CD14-positive monocyte (primary cell): ENCODE results near the gene ELF4. TPM values are rescaled to one million over a fixed set of nuclear protein-coding genes. Genes with fewer than 3 reads are reported as not detected.

Experiments
- DNase-seq, 3 donors: peaks; one replicate each; pipeline ENCODE4 v3.0.0-alpha.2; 2011 to 2022
- H2AFZ ChIP-seq: 2 replicates; pipeline ENCODE4 v1.6.0; 2012; ENCODE audit warnings: mild to moderate bottlenecking, low read depth, low read length, inconsistent platforms; ENCODE audit not compliant: insufficient read depth, poor library complexity, severe bottlenecking
- H3K27ac ChIP-seq, 2 donors: 1 replicate in 1 of 2; 2 replicates in 1 of 2; pipeline ENCODE4 v1.5.1; 2012 to 2013; ENCODE audit warnings: low read length in 2 of 2, control low read depth in 1 of 2, inconsistent platforms in 1 of 2, low read depth in 1 of 2, mild to moderate bottlenecking in 1 of 2
- H3K27me3 ChIP-seq, 2 donors: one replicate each; pipeline versions ENCODE4 v1.6.0 to v1.6.1; 2011 to 2013; ENCODE audit warnings: low read length in 2 of 2; ENCODE audit not compliant: control insufficient read depth in 2 of 2, insufficient read depth in 2 of 2
- H3K36me3 ChIP-seq, 2 donors: replicated peaks in 1 of 2; 1 replicate in 1 of 2; 2 replicates in 1 of 2; pipeline versions ENCODE4 v1.5.1 to v1.6.1; 2012 to 2013; ENCODE audit warnings: low read length in 2 of 2, control low read depth in 1 of 2, inconsistent platforms in 1 of 2, mild to moderate bottlenecking in 1 of 2; ENCODE audit not compliant: insufficient read depth in 2 of 2, control insufficient read depth in 1 of 2
- H3K4me1 ChIP-seq, 2 donors: 1 replicate in 1 of 2; 2 replicates in 1 of 2; pipeline versions ENCODE4 v1.5.1 to v1.6.1; 2012 to 2013; ENCODE audit warnings: low read length in 2 of 2, control low read depth in 1 of 2, inconsistent platforms in 1 of 2, mild to moderate bottlenecking in 1 of 2, moderate library complexity in 1 of 2; ENCODE audit not compliant: insufficient read depth in 2 of 2, control insufficient read depth in 1 of 2
- H3K4me2 ChIP-seq: replicated peaks from 2 replicates; pipeline ENCODE3; 2012; ENCODE audit warnings: low read length, moderate library complexity, mild to moderate bottlenecking; ENCODE audit not compliant: poor library complexity, severe bottlenecking; ENCODE audit errors: extremely low read depth
- H3K4me3 ChIP-seq, 3 experiments: fragments of 200-600 bp in 1 of 3; sonication (generic) in 1 of 3; replicated peaks in 1 of 3; 1 replicate in 2 of 3; 2 replicates in 1 of 3; pipeline ENCODE4 v1.5.1; 2011 to 2013; ENCODE audit warnings: low read length in 3 of 3, mild to moderate bottlenecking in 3 of 3, control low read depth in 2 of 3, low read depth in 2 of 3, inconsistent platforms in 1 of 3, moderate library complexity in 1 of 3
- H3K79me2 ChIP-seq: 2 replicates; pipeline ENCODE4 v1.6.0; 2012; ENCODE audit warnings: mild to moderate bottlenecking, control low read depth, inconsistent platforms, low read length, moderate library complexity; ENCODE audit not compliant: insufficient read depth
- H3K9ac ChIP-seq: 2 replicates; pipeline ENCODE4 v1.6.0; 2017; ENCODE audit warnings: low read length, mild to moderate bottlenecking; ENCODE audit not compliant: insufficient read depth, poor library complexity, severe bottlenecking
- H3K9me3 ChIP-seq, 2 donors: replicated peaks in 1 of 2; 1 replicate in 1 of 2; 2 replicates in 1 of 2; pipeline versions ENCODE4 v1.5.1 to v1.6.1; 2012 to 2013; ENCODE audit warnings: low read length in 2 of 2, control low read depth in 1 of 2; ENCODE audit not compliant: control insufficient read depth in 1 of 2, insufficient read depth in 1 of 2
- H4K20me1 ChIP-seq: 2 replicates; pipeline ENCODE4 v1.6.0; 2012; ENCODE audit warnings: mild to moderate bottlenecking, low read length, control low read depth, moderate library complexity; ENCODE audit not compliant: insufficient read depth
- H3K27ac Mint-ChIP-seq, 7 donors: one replicate each; pipeline ENCODE4 v1.8.0; 2020; ENCODE audit warnings: mild to moderate bottlenecking in 7 of 7, mixed read lengths in 7 of 7, moderate library complexity in 6 of 7, inconsistent platforms in 2 of 7
- H3K27me3 Mint-ChIP-seq, 3 donors: one replicate each; pipeline ENCODE4 v1.8.0; 2021 to 2022; ENCODE audit warnings: low read depth in 3 of 3, mild to moderate bottlenecking in 3 of 3, mixed read lengths in 3 of 3, moderate library complexity in 3 of 3, inconsistent platforms in 1 of 3
- H3K36me3 Mint-ChIP-seq, 2 donors: one replicate each; pipeline ENCODE4 v1.8.0; 2020; ENCODE audit warnings: mixed read lengths in 2 of 2, inconsistent platforms in 1 of 2, mild to moderate bottlenecking in 1 of 2
- H3K4me1 Mint-ChIP-seq: one replicate; pipeline ENCODE4 v1.8.0; 2020; ENCODE audit warnings: mild to moderate bottlenecking, mixed read lengths
- H3K4me3 Mint-ChIP-seq, 2 donors: one replicate each; pipeline ENCODE4 v1.8.0; 2020; ENCODE audit warnings: mild to moderate bottlenecking in 2 of 2, mixed read lengths in 2 of 2, moderate library complexity in 1 of 2
- H3K9me3 Mint-ChIP-seq, 7 donors: one replicate each; pipeline ENCODE4 v1.8.0; 2020 to 2022; ENCODE audit warnings: mixed read lengths in 7 of 7, mild to moderate bottlenecking in 6 of 7, moderate library complexity in 6 of 7, inconsistent platforms in 2 of 7
- CTCF ChIP-seq: fragments of 200-600 bp; IDR thresholded peaks from one replicate; pipeline ENCODE4 v1.8.0; 2022; ENCODE audit warnings: antibody characterized with exemption, mild to moderate bottlenecking
- WGBS: methylation state at CpG from one replicate; pipeline ENCODE4 v1.1.5; 2013; ENCODE audit warnings: missing lambda C conversion rate; ENCODE audit not compliant: insufficient coverage; 5-methylcytosine and 5-hydroxymethylcytosine counted together
- intact Hi-C, 2 donors: fragments of 100-400 bp; cut with micrococcal nuclease; formaldehyde crosslinking; loops; one replicate each; pipeline versions ENCODE4 v1.15.0 to v1.15.1; 2023
- polyA plus RNA-seq, 3 donors: library from polyadenylated mRNA; depleted of rRNA in 1 of 3; unstranded in 2 of 3; stranded (reverse) in 1 of 3; fragments of 300-500 nt in 2 of 3; fragments of >200 nt in 1 of 3; fragmentation: Illumina TruSeq in 2 of 3; gene quantifications; 1 replicate in 2 of 3; 2 replicates in 1 of 3; pipeline ENCODE4 v1.2.3, GENCODE V29; 2012 to 2021

Gene ELF4
- polyA plus RNA-seq, 3 donors = 10.4 to 68.6 (median 20.5) TPM

GRCh38 chrX:130130990-130131389 is 20.7 kb upstream of the ELF4 start:
- intact Hi-C loops = loop anchor here in 1 of 2 donors (10.0 kb wide), 1 partner anchor 64 kb away; no protein-coding TSS in a partner anchor

GRCh38 chrX:130125091-130125874 is 15.0 kb upstream of the ELF4 start:
- no peak overlapping the region for H3K27ac Mint-ChIP-seq
- Histone ChIP-seq H2AFZ (no peak overlapping the region), H3K36me3 (peaks cover 18 to 44% of the 10 kb centered on the region in 2 donors), H3K9ac (no peak overlapping the region), H4K20me1 (no peaks in the 10 kb centered on the region), H3K4me1 (peaks cover 8 to 14% of the 10 kb centered on the region in 2 donors), H3K9me3 (no peaks in the 10 kb centered on the region), H3K27ac (no peak overlapping the region), H3K4me3 (no peak overlapping the region), H3K27me3 (no peaks in the 10 kb centered on the region), H3K79me2 (no peaks in the 10 kb centered on the region), H3K4me2 (no peak overlapping the region)
- no CpG with 5 or more reads among the region's 13 CpGs for WGBS
- DNase-seq = no peak
- intact Hi-C loops = no loop called here
- H3K4me1 Mint-ChIP-seq = peaks cover 1% of the 10 kb centered on the region
- H3K27me3 Mint-ChIP-seq = peaks cover 2 to 13% (median 3%) of the 10 kb centered on the region in 3 donors
- H3K4me3 Mint-ChIP-seq = no peak overlapping the region
- H3K36me3 Mint-ChIP-seq = peaks cover 36 to 40% of the 10 kb centered on the region in 2 donors
- TF ChIP-seq CTCF = no peak
- peaks cover 0 to 3% (median 0%) of the 10 kb centered on the region in 7 donors for H3K9me3 Mint-ChIP-seq

More at GRCh38 chrX:130130990-130131389, 20.7 kb upstream of the ELF4 start:
- Histone ChIP-seq H3K4me1 (no peaks in the 10 kb centered on the region), H3K4me3 (no peak overlapping the region), H3K9me3 (no peaks in the 10 kb centered on the region), H2AFZ (no peak overlapping the region), H3K79me2 (no peaks in the 10 kb centered on the region), H4K20me1 (no peaks in the 10 kb centered on the region), H3K9ac (no peak overlapping the region), H3K4me2 (no peak overlapping the region), H3K27ac (no peak overlapping the region), H3K36me3 (peaks cover 43 to 76% of the 10 kb centered on the region in 2 donors), H3K27me3 (no peaks in the 10 kb centered on the region)
- Mint-ChIP-seq H3K27me3 (peaks cover 0 to 2% (median 0%) of the 10 kb centered on the region in 3 donors), H3K9me3 (peaks cover 0 to 3% (median 0%) of the 10 kb centered on the region in 7 donors), H3K4me1 (no peaks in the 10 kb centered on the region), H3K36me3 (peaks cover 43 to 60% of the 10 kb centered on the region in 2 donors), H3K4me3 (no peak overlapping the region), H3K27ac (no peak overlapping the region)
- WGBS = 100% methylated on average over 2 of the region's 5 CpGs
- TF ChIP-seq CTCF = no peak
- DNase-seq = no peak
